ENCODE data around the gene BTBD16. TPM values are rescaled to one million over a fixed set of nuclear protein-coding genes. Genes with fewer than 3 reads are reported as not detected.

BTBD16 gene
- total RNA-seq, 1 donor from 2014 or later, result 1.3 TPM

- no peak for TF ChIP-seq CTCF (conservative IDR thresholded peaks at IDR 0.05; ENCODE audit: low read depth, low read length)
- no peak for DNase-seq (ENCODE audit: low read depth)
- no peak overlapping the region for H3K4me3 ChIP-seq (ENCODE audit: low read depth, low read length)
Measured at GRCh38 chr10:122338609-122339441, 67.7 kb downstream of the BTBD16 start.

- no peak for TF ChIP-seq CTCF (conservative IDR thresholded peaks at IDR 0.05; ENCODE audit: low read depth, low read length)
- no peak for DNase-seq (ENCODE audit: low read depth)
- H3K4me3 ChIP-seq (ENCODE audit: low read depth, low read length), result no peak overlapping the region
Measured at GRCh38 chr10:122341141-122341810, 70.2 kb downstream of the BTBD16 start.

- DNase-seq (ENCODE audit: low read depth), result no peak
- no peak overlapping the region for H3K4me3 ChIP-seq (ENCODE audit: low read depth, low read length)
- TF ChIP-seq CTCF (conservative IDR thresholded peaks at IDR 0.05; ENCODE audit: low read depth, low read length), result peak; percentile 85
Measured at GRCh38 chr10:122342293-122343134, 71.4 kb downstream of the BTBD16 start.

- no peak for DNase-seq (ENCODE audit: low read depth)
- no peak for TF ChIP-seq CTCF (conservative IDR thresholded peaks at IDR 0.05; ENCODE audit: low read depth, low read length)
- H3K4me3 ChIP-seq (ENCODE audit: low read depth, low read length), result no peak overlapping the region
Measured at GRCh38 chr10:122343135-122343800, 72.2 kb downstream of the BTBD16 start.

GRCh38 chr10:122343936-122344335 is 72.8 kb downstream of the BTBD16 start:
- DNase-seq (ENCODE audit: low read depth), result no peak
- no peak for TF ChIP-seq CTCF (conservative IDR thresholded peaks at IDR 0.05; ENCODE audit: low read depth, low read length)
- H3K4me3 ChIP-seq (ENCODE audit: low read depth, low read length), result no peak overlapping the region

GRCh38 chr10:122344741-122345258 is 73.7 kb downstream of the BTBD16 start:
- no peak overlapping the region for H3K4me3 ChIP-seq (ENCODE audit: low read depth, low read length)
- TF ChIP-seq CTCF (conservative IDR thresholded peaks at IDR 0.05; ENCODE audit: low read depth, low read length), result no peak
- DNase-seq (ENCODE audit: low read depth), result peak; percentile 57
